ENCODE data around the gene RBM22.
"Not testable (repeated sequence)": the region's sequence is repeated elsewhere in the genome, so short reads cannot be mapped to it uniquely, and the experiment has no call there.

- TF ChIP-seq EP300, POLR2AphosphoS5, POLR2A (IDR thresholded peaks at IDR 0.05): not testable (repeated sequence)
- TF ChIP-seq, protein P1, sequence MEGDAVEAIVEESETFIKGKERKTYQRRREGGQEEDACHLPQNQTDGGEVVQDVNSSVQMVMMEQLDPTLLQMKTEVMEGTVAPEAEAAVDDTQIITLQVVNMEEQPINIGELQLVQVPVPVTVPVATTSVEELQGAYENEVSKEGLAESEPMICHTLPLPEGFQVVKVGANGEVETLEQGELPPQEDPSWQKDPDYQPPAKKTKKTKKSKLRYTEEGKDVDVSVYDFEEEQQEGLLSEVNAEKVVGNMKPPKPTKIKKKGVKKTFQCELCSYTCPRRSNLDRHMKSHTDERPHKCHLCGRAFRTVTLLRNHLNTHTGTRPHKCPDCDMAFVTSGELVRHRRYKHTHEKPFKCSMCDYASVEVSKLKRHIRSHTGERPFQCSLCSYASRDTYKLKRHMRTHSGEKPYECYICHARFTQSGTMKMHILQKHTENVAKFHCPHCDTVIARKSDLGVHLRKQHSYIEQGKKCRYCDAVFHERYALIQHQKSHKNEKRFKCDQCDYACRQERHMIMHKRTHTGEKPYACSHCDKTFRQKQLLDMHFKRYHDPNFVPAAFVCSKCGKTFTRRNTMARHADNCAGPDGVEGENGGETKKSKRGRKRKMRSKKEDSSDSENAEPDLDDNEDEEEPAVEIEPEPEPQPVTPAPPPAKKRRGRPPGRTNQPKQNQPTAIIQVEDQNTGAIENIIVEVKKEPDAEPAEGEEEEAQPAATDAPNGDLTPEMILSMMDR (IDR thresholded peaks at IDR 0.05), result not testable (repeated sequence)
These were observed 41.7 kb upstream of the RBM22 start for GRCh38 chr5:150742455-150743141.
